Measurements from ENCODE around the gene ENPP3. TPM values are rescaled to one million over a fixed set of nuclear protein-coding genes. Genes with fewer than 3 reads are reported as not detected.

Gene ENPP3
- total and polyA plus RNA-seq, 7 donors = 0.14 to 5.9 (median 1.1) TPM

- Histone ChIP-seq H3K4me3 (no peak overlapping the region), H3K36me3 (no peaks in the 10 kb centered on the region), H3K4me1 (no peaks in the 10 kb centered on the region), H3K27ac (no peak overlapping the region), H3K27me3 (no peaks in the 10 kb centered on the region), H3K9me3 (no peaks in the 10 kb centered on the region)
- intact Hi-C loops (cut with DNase I) = no loop called here
- no peak for TF ChIP-seq POLR2A (IDR thresholded peaks at IDR 0.05)
- no peak for TF ChIP-seq EP300 (IDR thresholded peaks at IDR 0.05)
- TF ChIP-seq, protein P1, sequence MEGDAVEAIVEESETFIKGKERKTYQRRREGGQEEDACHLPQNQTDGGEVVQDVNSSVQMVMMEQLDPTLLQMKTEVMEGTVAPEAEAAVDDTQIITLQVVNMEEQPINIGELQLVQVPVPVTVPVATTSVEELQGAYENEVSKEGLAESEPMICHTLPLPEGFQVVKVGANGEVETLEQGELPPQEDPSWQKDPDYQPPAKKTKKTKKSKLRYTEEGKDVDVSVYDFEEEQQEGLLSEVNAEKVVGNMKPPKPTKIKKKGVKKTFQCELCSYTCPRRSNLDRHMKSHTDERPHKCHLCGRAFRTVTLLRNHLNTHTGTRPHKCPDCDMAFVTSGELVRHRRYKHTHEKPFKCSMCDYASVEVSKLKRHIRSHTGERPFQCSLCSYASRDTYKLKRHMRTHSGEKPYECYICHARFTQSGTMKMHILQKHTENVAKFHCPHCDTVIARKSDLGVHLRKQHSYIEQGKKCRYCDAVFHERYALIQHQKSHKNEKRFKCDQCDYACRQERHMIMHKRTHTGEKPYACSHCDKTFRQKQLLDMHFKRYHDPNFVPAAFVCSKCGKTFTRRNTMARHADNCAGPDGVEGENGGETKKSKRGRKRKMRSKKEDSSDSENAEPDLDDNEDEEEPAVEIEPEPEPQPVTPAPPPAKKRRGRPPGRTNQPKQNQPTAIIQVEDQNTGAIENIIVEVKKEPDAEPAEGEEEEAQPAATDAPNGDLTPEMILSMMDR (IDR thresholded peaks at IDR 0.05) = no peak
- no peak for TF ChIP-seq POLR2AphosphoS5 (IDR thresholded peaks at IDR 0.05)
- no peak for DNase-seq
- 28 to 65% methylated on average over 2 of the region's 2 CpGs for WGBS, 2 donors
These were observed 6.9 kb downstream of the ENPP3 start for GRCh38 chr6:131643855-131644460.

DNA sequence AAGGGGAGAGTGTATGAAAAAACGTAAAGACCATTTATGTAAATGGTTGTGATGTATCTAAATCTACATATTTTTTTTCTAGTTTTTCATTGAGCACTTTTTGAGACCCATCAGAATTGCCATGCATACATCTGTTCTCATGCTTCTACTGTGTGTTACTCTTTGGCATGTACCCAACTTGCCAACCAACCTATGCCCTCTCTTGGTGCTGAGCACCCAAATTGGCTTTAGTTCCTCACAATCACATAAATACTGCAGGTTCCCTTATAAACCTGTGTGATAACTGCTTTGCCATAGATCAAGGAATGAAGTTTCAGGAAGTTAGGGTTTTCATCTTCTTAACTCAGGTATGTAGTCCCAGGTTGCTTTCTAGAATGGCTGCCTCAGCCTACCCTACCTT, 7.8 kb downstream of the ENPP3 start:
- H3K9me3 ChIP-seq = no peaks in the 10 kb centered on the region

GRCh38 chr6:131645846-131646245, 8.7 kb downstream of the ENPP3 start:
- H3K9me3 ChIP-seq = no peaks in the 10 kb centered on the region
- intact Hi-C loops (cut with DNase I) = no loop called here
- no peaks in the 10 kb centered on the region for H3K27me3 ChIP-seq
- H3K4me3 ChIP-seq = no peak overlapping the region
- 83 to 93% methylated on average over 2 of the region's 2 CpGs for WGBS, 2 donors
- no peaks in the 10 kb centered on the region for H3K36me3 ChIP-seq
- TF ChIP-seq, protein P1 (IDR thresholded peaks at IDR 0.05) = no peak
- no peak for TF ChIP-seq POLR2AphosphoS5 (IDR thresholded peaks at IDR 0.05)
- no peak for TF ChIP-seq POLR2A (IDR thresholded peaks at IDR 0.05)
- no peak for TF ChIP-seq EP300 (IDR thresholded peaks at IDR 0.05)
- H3K4me1 ChIP-seq = no peaks in the 10 kb centered on the region
- H3K27ac ChIP-seq = no peak overlapping the region
- no peak for DNase-seq

More for the DNA sequence above, 7.8 kb downstream of the ENPP3 start:
- Histone ChIP-seq H3K36me3 (no peaks in the 10 kb centered on the region), H3K27ac (no peak overlapping the region), H3K4me3 (no peak overlapping the region), H3K27me3 (no peaks in the 10 kb centered on the region), H3K4me1 (no peaks in the 10 kb centered on the region)
- no peak for DNase-seq
- intact Hi-C loops (cut with DNase I) = no loop called here
- TF ChIP-seq EP300 (IDR thresholded peaks at IDR 0.05) (no peak), POLR2A (IDR thresholded peaks at IDR 0.05) (no peak), POLR2AphosphoS5 (IDR thresholded peaks at IDR 0.05) (no peak)
- TF ChIP-seq, protein P1 (IDR thresholded peaks at IDR 0.05) = no peak
- 46 to 77% methylated on average over 1 of the region's 1 CpG for WGBS, 2 donors

- no peak overlapping the region for H3K27ac ChIP-seq
- TF ChIP-seq EP300 (IDR thresholded peaks at IDR 0.05) = no peak
- TF ChIP-seq, protein P1 (IDR thresholded peaks at IDR 0.05) = no peak
- no peak for TF ChIP-seq POLR2AphosphoS5 (IDR thresholded peaks at IDR 0.05)
- TF ChIP-seq POLR2A (IDR thresholded peaks at IDR 0.05) = no peak
- intact Hi-C loops (cut with DNase I) = no loop called here
These were observed 9.2 kb downstream of the ENPP3 start for GRCh38 chr6:131646249-131646670.

GRCh38 chr6:131651782-131652181, 14.7 kb downstream of the ENPP3 start:
- Histone ChIP-seq H3K4me3 (no peak overlapping the region), H3K36me3 (no peaks in the 10 kb centered on the region), H3K9me3 (no peaks in the 10 kb centered on the region), H3K4me1 (no peaks in the 10 kb centered on the region), H3K27me3 (no peaks in the 10 kb centered on the region), H3K27ac (no peak overlapping the region)
- TF ChIP-seq POLR2A (IDR thresholded peaks at IDR 0.05) = no peak
- TF ChIP-seq EP300 (IDR thresholded peaks at IDR 0.05) = no peak
- TF ChIP-seq, protein P1 (IDR thresholded peaks at IDR 0.05) = no peak
- TF ChIP-seq POLR2AphosphoS5 (IDR thresholded peaks at IDR 0.05) = no peak
- DNase-seq = no peak
- intact Hi-C loops (cut with DNase I) = no loop called here

More at GRCh38 chr6:131646249-131646670, 9.2 kb downstream of the ENPP3 start:
- Histone ChIP-seq H3K36me3 (no peaks in the 10 kb centered on the region), H3K4me3 (no peak overlapping the region), H3K27me3 (no peaks in the 10 kb centered on the region), H3K9me3 (no peaks in the 10 kb centered on the region), H3K4me1 (no peaks in the 10 kb centered on the region)
- no peak for DNase-seq

Measured in sigmoid colon (tissue), 7 donors.